Thoracic aorta (tissue), 2 donors: ENCODE data around the gene PTPN23. TPM values are rescaled to one million over a fixed set of nuclear protein-coding genes. Genes with fewer than 3 reads are reported as not detected.
A peak's percentile ranks its signal among the peaks of the same experiment; 100 is the strongest.

ENCODE experiments used
- ATAC-seq: fragments of 150-250 bp; one replicate; pipeline ENCODE4 v1.8.0; 2017; ENCODE audit warnings: low read depth; ENCODE audit not compliant: insufficient number of reproducible peaks, low FRiP score
- DNase-seq: peaks from one replicate; pipeline ENCODE4 v3.0.0-alpha.2; 2020; ENCODE audit warnings: low spot score
- H3K27ac ChIP-seq, 2 donors: fragments of 200-600 bp; sonication (generic); 1 replicate in 1 of 2; 2 replicates in 1 of 2; pipeline ENCODE4 v1.5.1; 2016; ENCODE audit warnings: mild to moderate bottlenecking in 2 of 2, moderate library complexity in 2 of 2
- H3K27me3 ChIP-seq: fragments of 200-600 bp; sonication (generic); replicated peaks from 2 replicates; pipeline ENCODE4 v1.6.0; 2016; ENCODE audit warnings: mild to moderate bottlenecking; ENCODE audit not compliant: insufficient read depth
- H3K36me3 ChIP-seq: fragments of 200-600 bp; sonication (generic); one replicate; pipeline ENCODE4 v1.5.1; 2016
- H3K4me1 ChIP-seq, 2 donors: fragments of 200-600 bp; sonication (generic); 1 replicate in 1 of 2; 2 replicates in 1 of 2; pipeline versions ENCODE4 v1.5.1 to v1.6.0; 2016; ENCODE audit warnings: low read depth in 2 of 2, mild to moderate bottlenecking in 1 of 2; ENCODE audit not compliant: control insufficient read depth in 1 of 2
- H3K4me3 ChIP-seq: fragments of 200-600 bp; sonication (generic); 2 replicates; pipeline ENCODE4 v1.5.1; 2016; ENCODE audit warnings: mild to moderate bottlenecking
- H3K9me3 ChIP-seq: fragments of 200-600 bp; sonication (generic); 2 replicates; pipeline ENCODE4 v1.5.1; 2016
- total RNA-seq, 2 donors: library from RNA; depleted of rRNA; stranded (reverse); fragments of >200 nt; gene quantifications; one replicate each; pipeline versions ENCODE4 v1.1.0 to v1.2.3, GENCODE V29; 2016
- TF ChIP-seq, protein P1 (sequence below): fragments of 200-600 bp; sonication (generic); IDR thresholded peaks from one replicate; pipeline ENCODE4 v1.5.1; 2019; ENCODE audit warnings: antibody characterized with exemption

PTPN23 gene
- total RNA-seq, 2 donors from 2014 or later, result 32.2 to 50.4 TPM

DNA sequence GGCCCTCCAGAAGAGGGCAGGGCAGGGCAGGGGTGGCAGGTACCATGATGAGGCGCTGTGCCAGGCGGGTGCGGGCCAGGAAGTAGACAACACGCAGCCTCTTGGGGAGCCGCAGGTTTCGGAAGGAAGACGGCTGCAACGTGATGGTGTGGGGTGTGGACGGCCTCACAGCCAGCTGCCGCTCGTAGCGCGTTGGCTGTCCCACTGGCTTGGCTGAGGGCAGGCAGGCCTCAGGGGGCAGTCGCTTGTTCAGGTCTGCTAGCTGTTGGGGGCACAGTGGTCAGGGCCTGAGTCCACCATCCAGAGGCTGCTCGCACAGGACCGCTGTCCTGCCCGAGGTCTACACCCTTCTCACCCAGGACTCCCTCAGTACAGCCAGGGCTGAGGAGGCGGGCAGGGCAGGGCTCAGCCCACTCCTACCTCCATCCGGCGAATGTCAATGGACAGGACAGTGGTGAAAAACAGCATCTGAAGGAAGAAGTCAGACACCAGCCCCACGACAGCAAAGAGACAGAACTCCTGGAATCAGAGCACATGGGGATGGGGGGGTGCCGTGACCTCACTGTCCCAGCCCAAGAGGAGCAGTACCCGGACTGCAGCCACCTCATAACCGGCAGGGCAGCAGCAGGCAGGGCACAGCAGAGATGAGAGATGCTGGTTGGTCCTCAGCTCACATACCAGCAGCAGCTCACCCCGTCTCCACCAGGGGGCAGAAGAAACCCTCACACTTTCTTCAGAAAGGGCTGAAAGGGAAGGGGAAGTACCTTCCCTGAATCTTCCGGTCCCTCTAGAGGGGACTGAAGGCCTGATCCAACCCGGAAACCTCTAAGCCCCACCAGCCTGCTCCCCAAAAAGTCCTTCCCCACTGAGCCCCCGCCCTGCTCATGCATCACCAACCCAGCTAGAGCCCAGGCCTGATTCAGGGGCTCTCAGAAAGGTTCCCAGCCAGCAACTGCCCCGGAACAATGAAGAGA is 40.0 kb downstream of the PTPN23 start:
- TF ChIP-seq, protein P1, sequence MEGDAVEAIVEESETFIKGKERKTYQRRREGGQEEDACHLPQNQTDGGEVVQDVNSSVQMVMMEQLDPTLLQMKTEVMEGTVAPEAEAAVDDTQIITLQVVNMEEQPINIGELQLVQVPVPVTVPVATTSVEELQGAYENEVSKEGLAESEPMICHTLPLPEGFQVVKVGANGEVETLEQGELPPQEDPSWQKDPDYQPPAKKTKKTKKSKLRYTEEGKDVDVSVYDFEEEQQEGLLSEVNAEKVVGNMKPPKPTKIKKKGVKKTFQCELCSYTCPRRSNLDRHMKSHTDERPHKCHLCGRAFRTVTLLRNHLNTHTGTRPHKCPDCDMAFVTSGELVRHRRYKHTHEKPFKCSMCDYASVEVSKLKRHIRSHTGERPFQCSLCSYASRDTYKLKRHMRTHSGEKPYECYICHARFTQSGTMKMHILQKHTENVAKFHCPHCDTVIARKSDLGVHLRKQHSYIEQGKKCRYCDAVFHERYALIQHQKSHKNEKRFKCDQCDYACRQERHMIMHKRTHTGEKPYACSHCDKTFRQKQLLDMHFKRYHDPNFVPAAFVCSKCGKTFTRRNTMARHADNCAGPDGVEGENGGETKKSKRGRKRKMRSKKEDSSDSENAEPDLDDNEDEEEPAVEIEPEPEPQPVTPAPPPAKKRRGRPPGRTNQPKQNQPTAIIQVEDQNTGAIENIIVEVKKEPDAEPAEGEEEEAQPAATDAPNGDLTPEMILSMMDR, result peak; percentile 94
- Histone ChIP-seq H3K27ac (peak overlapping the region; percentile 72 to 83), H3K4me3 (peak overlapping the region; percentile 51), H3K36me3 (peaks cover 41% of the 10 kb centered on the region), H3K4me1 (peaks cover 8 to 17% of the 10 kb centered on the region in 2 donors), H3K9me3 (no peaks in the 10 kb centered on the region), H3K27me3 (no peaks in the 10 kb centered on the region)
- DNase-seq (peak; percentile 62), ATAC-seq (peak; percentile 86)

DNA sequence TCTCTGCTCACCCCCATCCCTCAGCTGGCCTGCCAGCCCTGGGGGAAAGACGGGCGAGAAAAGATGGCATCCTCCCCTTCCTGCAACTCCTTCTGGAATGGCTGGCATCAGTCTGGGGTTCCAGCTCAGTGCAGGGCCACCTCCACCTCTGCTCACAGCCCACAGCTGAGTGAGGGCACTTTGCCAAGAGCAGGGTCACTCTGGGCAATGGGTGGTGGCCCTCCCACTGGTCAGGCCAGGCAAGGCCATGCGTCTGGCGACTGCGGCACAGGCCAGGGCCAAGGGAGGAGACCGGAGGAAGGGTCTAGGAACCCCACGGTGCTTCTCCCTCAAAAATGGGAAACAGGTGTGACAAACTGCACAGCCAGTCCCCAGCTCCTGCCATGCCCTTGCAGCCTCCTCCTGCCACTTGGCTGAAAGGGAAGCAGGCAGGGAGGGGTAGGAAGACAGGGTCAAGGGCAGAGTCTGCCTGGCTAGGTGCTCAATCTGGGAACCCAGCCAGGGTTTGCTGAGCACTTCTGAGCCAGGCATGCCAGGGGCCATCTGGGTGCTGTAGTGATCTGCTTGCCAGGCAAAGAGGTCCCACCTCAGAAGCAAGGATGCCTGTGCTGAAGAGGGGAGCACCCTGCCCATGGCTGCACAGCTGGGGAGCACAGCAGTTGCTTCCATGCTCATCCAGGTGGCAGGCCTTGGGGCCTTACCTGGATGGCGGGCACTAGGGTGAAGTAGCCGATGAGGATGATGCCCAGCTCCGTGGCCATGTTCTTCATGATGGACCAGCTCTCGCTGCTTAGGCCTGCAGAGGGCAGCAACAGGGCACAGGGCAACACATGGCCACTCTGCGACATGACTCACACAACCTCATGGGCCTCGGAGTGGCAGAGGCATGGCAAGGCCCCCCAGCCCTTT is 41.2 kb downstream of the PTPN23 start:
- no peak overlapping the region for H3K4me3 ChIP-seq
- H3K4me1 ChIP-seq, result peaks cover 8 to 17% of the 10 kb centered on the region in 2 donors
- ATAC-seq (no peak), DNase-seq (no peak)
- TF ChIP-seq, protein P1, result no peak
- peak overlapping the region; percentile 72 to 83 for H3K27ac ChIP-seq
- H3K9me3 ChIP-seq, result no peaks in the 10 kb centered on the region
- H3K36me3 ChIP-seq, result peaks cover 44% of the 10 kb centered on the region
- no peaks in the 10 kb centered on the region for H3K27me3 ChIP-seq

DNA sequence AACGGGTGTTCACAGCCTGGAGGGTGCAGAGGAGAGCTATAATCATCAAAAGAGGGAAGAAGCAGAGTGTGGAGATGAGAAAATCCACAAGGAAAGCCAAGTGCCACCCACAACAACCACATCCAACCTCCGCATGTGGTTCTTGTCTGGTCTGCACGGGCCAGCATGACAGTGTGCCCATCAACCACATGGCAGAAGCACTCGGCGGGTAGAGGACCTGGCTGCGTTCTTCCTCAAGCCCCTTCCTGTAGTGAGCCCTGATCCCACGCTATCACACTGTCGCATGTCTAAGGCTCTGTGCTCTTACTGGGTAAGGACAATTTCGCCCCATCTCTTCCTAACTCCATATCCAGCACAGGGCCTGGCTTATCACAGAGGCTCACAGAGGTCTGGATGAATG is 41.9 kb downstream of the PTPN23 start:
- no peaks in the 10 kb centered on the region for H3K27me3 ChIP-seq
- H3K4me1 ChIP-seq, result peaks cover 8 to 17% of the 10 kb centered on the region in 2 donors
- peaks cover 42% of the 10 kb centered on the region for H3K36me3 ChIP-seq
- no peak overlapping the region for H3K27ac ChIP-seq
- H3K4me3 ChIP-seq, result no peak overlapping the region
- H3K9me3 ChIP-seq, result no peaks in the 10 kb centered on the region
- no peak for ATAC-seq
- DNase-seq, result no peak
- TF ChIP-seq, protein P1, result no peak

DNA sequence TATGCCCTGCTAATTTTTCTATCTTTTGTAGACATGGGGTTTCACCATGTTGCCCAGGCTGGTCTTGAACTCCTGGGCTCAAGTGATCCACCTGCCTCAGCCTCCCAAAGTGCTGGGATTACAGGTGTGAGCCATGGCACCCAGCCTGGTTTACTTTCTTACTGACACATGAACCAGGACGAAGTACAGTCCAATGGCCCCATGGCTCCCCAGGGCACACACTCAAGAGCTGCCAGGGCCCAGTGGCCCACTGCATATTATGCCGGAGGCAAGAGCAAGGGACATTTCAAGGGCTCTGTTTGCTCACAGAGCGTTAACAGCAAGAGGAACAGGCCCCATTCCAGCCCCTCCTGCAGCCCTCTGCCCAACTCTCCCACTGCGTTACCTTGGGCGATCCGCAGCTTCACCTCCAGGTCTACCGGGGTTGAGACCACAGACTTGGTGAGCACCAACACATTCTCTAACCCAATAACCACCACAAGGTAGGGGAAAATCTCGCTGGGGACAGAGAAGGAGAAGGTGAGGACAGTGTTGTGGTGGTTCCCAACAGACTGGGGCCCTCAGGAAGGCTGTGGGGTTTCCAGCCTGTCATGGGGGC is 42.8 kb downstream of the PTPN23 start:
- Histone ChIP-seq H3K27me3 (no peaks in the 10 kb centered on the region), H3K36me3 (peaks cover 48% of the 10 kb centered on the region), H3K4me3 (no peak overlapping the region), H3K4me1 (peaks cover 8 to 17% of the 10 kb centered on the region in 2 donors), H3K9me3 (no peaks in the 10 kb centered on the region), H3K27ac (no peak overlapping the region)
- TF ChIP-seq, protein P1, result no peak
- ATAC-seq (no peak), DNase-seq (no peak)
